C4-2B (cell line): ENCODE data around the gene PLXNA4.

ENCODE experiments used
- CTCF ChIP-seq: fragments of 450-650 bp; conservative IDR thresholded peaks from 2 replicates; pipeline ENCODE4 v1.5.1; 2017; ENCODE audit warnings: mild to moderate bottlenecking
- ZFX ChIP-seq: fragments of 450-650 bp; IDR thresholded peaks from 2 replicates; pipeline ENCODE4 v1.6.1; 2017

- no peak for TF ChIP-seq CTCF
- TF ChIP-seq ZFX = no peak
Observed at GRCh38 chr7:132464740-132465139, 111.5 kb downstream of the PLXNA4 start.
